AG04450 (cell line): Measurements from ENCODE around the gene GRM8. TPM values are rescaled to one million over a fixed set of nuclear protein-coding genes. Genes with fewer than 3 reads are reported as not detected.

Experiments used
- CTCF ChIA-PET: fragments of 300-600, 350-600 bp; formaldehyde crosslinking; extraction: SDS; loops from one replicate; lab custom pipeline; 2022; ENCODE audit warnings: antibody characterized with exemption, inconsistent platforms; lab: Charles Lee
- POLR2A ChIA-PET: fragments of 350-600 bp; formaldehyde crosslinking; extraction: SDS; loops from one replicate; lab custom pipeline; 2021; ENCODE audit warnings: antibody characterized with exemption, inconsistent platforms; lab: Yijun Ruan, JAX
- DNase-seq: peaks from one replicate; pipeline ENCODE4 v3.0.0-alpha.2; 2011; ENCODE audit warnings: low read depth, low spot score
- H3K27ac ChIP-seq: one replicate; pipeline ENCODE4 v1.5.1; 2012; ENCODE audit warnings: low read depth, low read length, control low read depth
- H3K27me3 ChIP-seq: one replicate; pipeline ENCODE4 v1.6.0; 2012; ENCODE audit warnings: low read length; ENCODE audit not compliant: control insufficient read depth, insufficient read depth
- H3K4me3 ChIP-seq: 2 replicates; pipeline ENCODE4 v1.5.1; 2011; ENCODE audit warnings: mild to moderate bottlenecking, low read depth, low read length, control low read depth
- H3K9me3 ChIP-seq: 2 replicates; pipeline ENCODE4 v1.5.1; 2012; ENCODE audit warnings: low read length; ENCODE audit not compliant: control insufficient read depth, insufficient read depth
- polyA plus RNA-seq: library from polyadenylated mRNA; depleted of rRNA; stranded (reverse); fragments of >200 nt; gene quantifications from 2 replicates; pipeline ENCODE4 v1.2.3, GENCODE V29; 2011
- TF ChIP-seq, protein P1 (sequence below): IDR thresholded peaks from 2 replicates; pipeline ENCODE4 v1.5.1; 2011; ENCODE audit warnings: low read depth, low read length, control low read depth, inconsistent platforms

GRM8 gene
- polyA plus RNA-seq, 1 experiment, result not detected

- H3K4me3 ChIP-seq, result no peak overlapping the region
- no peak overlapping the region for H3K27ac ChIP-seq
- H3K27me3 ChIP-seq, result no peaks in the 10 kb centered on the region
- CTCF ChIA-PET, result no interaction called here
- H3K9me3 ChIP-seq, result peaks cover 4% of the 10 kb centered on the region; the same call in 1 of the 2 replicates
- TF ChIP-seq, protein P1, sequence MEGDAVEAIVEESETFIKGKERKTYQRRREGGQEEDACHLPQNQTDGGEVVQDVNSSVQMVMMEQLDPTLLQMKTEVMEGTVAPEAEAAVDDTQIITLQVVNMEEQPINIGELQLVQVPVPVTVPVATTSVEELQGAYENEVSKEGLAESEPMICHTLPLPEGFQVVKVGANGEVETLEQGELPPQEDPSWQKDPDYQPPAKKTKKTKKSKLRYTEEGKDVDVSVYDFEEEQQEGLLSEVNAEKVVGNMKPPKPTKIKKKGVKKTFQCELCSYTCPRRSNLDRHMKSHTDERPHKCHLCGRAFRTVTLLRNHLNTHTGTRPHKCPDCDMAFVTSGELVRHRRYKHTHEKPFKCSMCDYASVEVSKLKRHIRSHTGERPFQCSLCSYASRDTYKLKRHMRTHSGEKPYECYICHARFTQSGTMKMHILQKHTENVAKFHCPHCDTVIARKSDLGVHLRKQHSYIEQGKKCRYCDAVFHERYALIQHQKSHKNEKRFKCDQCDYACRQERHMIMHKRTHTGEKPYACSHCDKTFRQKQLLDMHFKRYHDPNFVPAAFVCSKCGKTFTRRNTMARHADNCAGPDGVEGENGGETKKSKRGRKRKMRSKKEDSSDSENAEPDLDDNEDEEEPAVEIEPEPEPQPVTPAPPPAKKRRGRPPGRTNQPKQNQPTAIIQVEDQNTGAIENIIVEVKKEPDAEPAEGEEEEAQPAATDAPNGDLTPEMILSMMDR, result no peak
- POLR2A ChIA-PET, result no interaction called here
- no peak for DNase-seq
Observed at GRCh38 chr7:126442908-126443307, 809.8 kb downstream of the GRM8 start.

DNA sequence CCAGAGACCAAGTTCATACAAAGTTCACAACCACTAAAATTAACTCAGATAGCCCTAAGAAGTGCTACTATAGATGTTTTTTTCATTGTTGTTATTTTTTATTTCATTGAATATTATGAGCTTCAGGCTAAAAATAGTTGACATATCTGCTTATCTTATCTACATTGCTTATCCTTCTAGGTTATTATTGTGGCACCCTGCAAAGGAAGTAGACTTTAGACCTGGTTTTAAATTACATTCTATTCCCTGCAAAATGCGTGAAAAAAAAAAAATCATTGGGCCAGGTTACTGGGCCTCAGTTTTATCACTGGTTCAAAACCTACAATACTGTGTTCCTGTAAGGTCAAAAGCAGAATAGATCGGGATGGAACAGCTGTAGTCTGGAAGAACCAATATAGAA lies 811.0 kb downstream of the GRM8 start:
- ChIA-PET POLR2A (no interaction called here), CTCF (no interaction called here)
- Histone ChIP-seq H3K9me3 (peaks cover 4% of the 10 kb centered on the region; the same call in 1 of the 2 replicates), H3K4me3 (no peak overlapping the region), H3K27me3 (no peaks in the 10 kb centered on the region), H3K27ac (no peak overlapping the region)
- TF ChIP-seq, protein P1, result no peak
- no peak for DNase-seq

DNA sequence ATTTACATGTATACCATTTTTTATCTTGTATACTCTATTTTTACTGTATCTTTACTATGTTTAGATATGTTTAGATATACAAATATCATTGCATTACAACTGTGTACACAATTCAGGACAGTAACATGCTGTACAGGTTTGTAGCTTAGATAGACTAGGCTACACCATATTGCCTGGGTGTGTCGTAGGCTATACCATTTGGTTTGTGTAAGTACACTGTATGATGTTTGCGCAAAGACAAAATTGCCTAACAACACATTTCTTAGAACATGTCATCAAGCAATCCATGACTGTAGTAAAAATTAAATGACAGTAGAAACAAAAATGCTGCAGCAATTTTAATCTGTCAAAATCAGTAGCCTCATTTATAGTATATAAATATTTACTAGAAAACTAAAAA lies 812.2 kb downstream of the GRM8 start:
- H3K27ac ChIP-seq, result no peak overlapping the region
- TF ChIP-seq, protein P1, result no peak
- peaks cover 4% of the 10 kb centered on the region; the same call in 1 of the 2 replicates for H3K9me3 ChIP-seq
- H3K27me3 ChIP-seq, result no peaks in the 10 kb centered on the region
- DNase-seq, result no peak
- ChIA-PET POLR2A (no interaction called here), CTCF (no interaction called here)
- no peak overlapping the region for H3K4me3 ChIP-seq

- TF ChIP-seq, protein P1, result no peak
- Histone ChIP-seq H3K9me3 (peaks cover 4% of the 10 kb centered on the region; the same call in 1 of the 2 replicates), H3K4me3 (no peak overlapping the region), H3K27me3 (no peaks in the 10 kb centered on the region), H3K27ac (no peak overlapping the region)
- ChIA-PET POLR2A (no interaction called here), CTCF (no interaction called here)
- no peak for DNase-seq
Observed at GRCh38 chr7:126436213-126436868, 816.4 kb downstream of the GRM8 start.

DNA sequence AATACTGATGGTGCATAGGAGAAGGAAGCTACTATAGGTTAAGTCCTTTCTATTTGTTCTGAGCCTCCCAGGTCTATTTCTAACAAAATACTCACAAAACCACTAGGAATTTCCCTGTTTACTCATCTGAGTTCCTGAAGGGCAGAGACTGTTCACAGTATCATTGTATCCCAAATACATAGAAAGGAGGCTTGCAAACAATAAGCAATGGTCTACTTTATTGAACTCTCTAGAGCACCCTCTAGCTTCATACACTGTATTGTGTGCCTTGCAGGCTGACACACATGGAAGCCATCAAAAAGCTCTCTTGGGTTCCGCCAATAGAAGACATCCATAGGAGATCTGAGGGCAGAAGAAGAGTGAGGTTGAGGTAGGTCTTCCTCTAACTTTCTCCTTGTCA lies 826.1 kb downstream of the GRM8 start:
- no peak overlapping the region for H3K27ac ChIP-seq
- TF ChIP-seq, protein P1, result no peak
- H3K9me3 ChIP-seq, result no peaks in the 10 kb centered on the region; the same call in 1 of the 2 replicates
- H3K27me3 ChIP-seq, result no peaks in the 10 kb centered on the region
- POLR2A ChIA-PET, result no interaction called here
- no peak overlapping the region for H3K4me3 ChIP-seq
- no peak for DNase-seq
- CTCF ChIA-PET, result no interaction called here
